Measurements from ENCODE around the gene ADAM10.

Gene ADAM10

DNA sequence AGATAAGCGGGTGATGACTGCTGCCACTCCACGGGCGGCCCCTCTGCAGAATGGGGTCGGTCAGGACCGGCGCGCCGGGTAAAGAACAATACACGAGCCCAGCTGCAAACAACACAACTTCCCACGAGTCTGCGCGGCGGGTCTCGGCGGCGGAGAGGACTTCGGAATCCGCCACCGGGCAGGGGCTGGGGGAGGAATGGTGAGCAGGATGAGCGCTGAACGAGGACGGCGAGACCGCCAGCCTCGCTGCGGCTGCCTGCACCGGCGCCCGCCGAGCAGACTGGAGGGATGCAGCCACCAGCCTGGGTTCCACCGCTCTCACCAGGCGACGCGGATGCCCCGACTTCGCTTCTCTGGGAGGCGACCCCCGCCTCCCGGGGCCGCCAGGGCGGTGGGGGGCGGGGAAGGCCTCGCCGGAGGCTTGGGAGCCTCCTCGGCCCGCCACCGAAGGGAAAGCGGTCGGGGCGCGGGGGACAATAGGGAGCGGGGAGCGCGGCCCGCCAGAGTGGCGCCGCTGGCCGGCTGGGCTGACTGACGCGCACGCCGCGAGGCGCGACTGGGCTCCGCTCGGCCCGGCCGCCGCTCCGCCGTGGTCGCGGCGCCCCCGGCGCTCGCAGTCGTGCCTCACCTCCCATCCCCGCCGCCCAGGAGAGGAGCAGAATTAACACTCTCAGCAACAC is 515 bp downstream of the ADAM10 start:
- TF ChIP-seq, protein P1, sequence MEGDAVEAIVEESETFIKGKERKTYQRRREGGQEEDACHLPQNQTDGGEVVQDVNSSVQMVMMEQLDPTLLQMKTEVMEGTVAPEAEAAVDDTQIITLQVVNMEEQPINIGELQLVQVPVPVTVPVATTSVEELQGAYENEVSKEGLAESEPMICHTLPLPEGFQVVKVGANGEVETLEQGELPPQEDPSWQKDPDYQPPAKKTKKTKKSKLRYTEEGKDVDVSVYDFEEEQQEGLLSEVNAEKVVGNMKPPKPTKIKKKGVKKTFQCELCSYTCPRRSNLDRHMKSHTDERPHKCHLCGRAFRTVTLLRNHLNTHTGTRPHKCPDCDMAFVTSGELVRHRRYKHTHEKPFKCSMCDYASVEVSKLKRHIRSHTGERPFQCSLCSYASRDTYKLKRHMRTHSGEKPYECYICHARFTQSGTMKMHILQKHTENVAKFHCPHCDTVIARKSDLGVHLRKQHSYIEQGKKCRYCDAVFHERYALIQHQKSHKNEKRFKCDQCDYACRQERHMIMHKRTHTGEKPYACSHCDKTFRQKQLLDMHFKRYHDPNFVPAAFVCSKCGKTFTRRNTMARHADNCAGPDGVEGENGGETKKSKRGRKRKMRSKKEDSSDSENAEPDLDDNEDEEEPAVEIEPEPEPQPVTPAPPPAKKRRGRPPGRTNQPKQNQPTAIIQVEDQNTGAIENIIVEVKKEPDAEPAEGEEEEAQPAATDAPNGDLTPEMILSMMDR (IDR thresholded peaks at IDR 0.05), result no peak
- no peaks in the 10 kb centered on the region for H3K9me3 ChIP-seq (ENCODE audit: control insufficient read depth, low read length)
- H3K4me1 ChIP-seq, result no peaks in the 10 kb centered on the region
- peaks cover 17% of the 10 kb centered on the region for H3K79me2 ChIP-seq
- peak overlapping the region; percentile 75 for H3K4me3 ChIP-seq (ENCODE audit: low read depth, low read length)
- peak overlapping the region; percentile 83 for H3K27ac ChIP-seq
- H3K4me2 ChIP-seq (ENCODE audit: low read length), result peak overlapping the region; percentile 74
- peak overlapping the region; percentile 78 for H2AFZ ChIP-seq
- no peaks in the 10 kb centered on the region for H3K36me3 ChIP-seq (ENCODE audit: control insufficient read depth, insufficient read depth, low read length)
- no peaks in the 10 kb centered on the region for H3K27me3 ChIP-seq (ENCODE audit: control insufficient read depth, insufficient read depth, low read length)
- peak overlapping the region; percentile 37 for H3K9ac ChIP-seq

DNA sequence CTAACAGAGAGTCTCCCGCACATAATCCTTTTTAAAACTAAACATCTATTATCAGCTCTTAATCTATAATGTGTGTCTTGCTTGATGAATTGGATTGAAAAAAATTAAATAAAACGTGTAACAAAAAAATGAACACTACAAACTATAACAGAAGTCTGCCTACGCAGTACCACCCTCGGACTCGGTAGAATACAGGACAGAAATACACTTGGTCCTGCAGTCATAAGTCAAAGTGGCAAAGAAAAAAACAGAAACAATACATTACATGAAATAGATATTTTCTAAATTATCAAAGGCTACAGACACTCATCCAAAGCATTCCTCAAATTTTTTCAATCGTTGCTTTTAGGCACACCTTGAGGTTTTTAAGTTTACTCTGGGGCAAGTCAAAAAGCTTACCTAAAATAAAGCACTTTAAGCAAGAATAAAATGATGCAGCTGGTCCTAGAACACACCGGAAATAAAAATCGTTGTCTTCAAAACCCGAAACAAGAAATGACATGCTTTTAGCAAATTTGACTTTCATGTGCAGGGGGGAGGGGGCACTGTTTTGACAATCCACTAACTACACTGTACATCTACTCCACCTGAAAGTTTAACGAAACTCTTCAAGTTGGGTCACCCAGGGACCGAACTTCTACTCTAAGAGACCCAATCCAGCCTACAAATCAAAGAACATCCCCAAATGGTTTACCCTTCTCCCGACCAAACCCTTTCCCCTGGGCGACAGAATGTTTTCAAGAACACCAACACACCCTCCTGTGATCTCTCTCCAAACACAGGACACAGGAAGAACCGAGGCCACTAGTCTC is 1.3 kb downstream of the ADAM10 start:
- H3K79me2 ChIP-seq, result peaks cover 23% of the 10 kb centered on the region
- peak overlapping the region; percentile 78 for H2AFZ ChIP-seq
- peak overlapping the region; percentile 75 for H3K4me3 ChIP-seq (ENCODE audit: low read depth, low read length)
- peak overlapping the region; percentile 83 for H3K27ac ChIP-seq
- no peaks in the 10 kb centered on the region for H3K36me3 ChIP-seq (ENCODE audit: control insufficient read depth, insufficient read depth, low read length)
- TF ChIP-seq, protein P1 (IDR thresholded peaks at IDR 0.05), result no peak
- no peak overlapping the region for H3K9ac ChIP-seq
- peak overlapping the region; percentile 74 for H3K4me2 ChIP-seq (ENCODE audit: low read length)
- no peaks in the 10 kb centered on the region for H3K4me1 ChIP-seq
- no peaks in the 10 kb centered on the region for H3K27me3 ChIP-seq (ENCODE audit: control insufficient read depth, insufficient read depth, low read length)
- no peaks in the 10 kb centered on the region for H3K9me3 ChIP-seq (ENCODE audit: control insufficient read depth, low read length)

DNA sequence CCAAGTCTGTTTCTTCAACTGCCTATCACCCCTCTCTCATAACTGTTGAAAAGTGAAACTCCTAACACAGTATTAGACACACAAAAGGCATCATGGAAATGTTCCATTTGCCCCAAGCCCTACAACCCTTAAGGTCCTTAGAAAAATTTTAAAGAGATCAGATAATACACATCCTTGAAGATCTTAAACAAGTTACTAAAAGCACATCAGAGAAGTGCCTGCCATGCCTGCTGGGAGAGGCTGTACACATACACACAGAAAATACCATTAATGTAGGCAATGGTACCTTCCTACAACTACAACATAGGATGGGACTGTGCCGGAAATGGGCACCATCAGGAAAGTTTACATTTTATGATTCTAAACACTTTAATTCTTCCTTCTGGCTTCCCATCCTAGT is 3.3 kb downstream of the ADAM10 start:
- Histone ChIP-seq H3K27ac (no peak overlapping the region), H3K9me3 (ENCODE audit: control insufficient read depth, low read length) (no peaks in the 10 kb centered on the region), H3K4me1 (no peaks in the 10 kb centered on the region), H3K36me3 (ENCODE audit: control insufficient read depth, insufficient read depth, low read length) (no peaks in the 10 kb centered on the region), H2AFZ (no peak overlapping the region), H3K4me2 (ENCODE audit: low read length) (no peak overlapping the region), H3K27me3 (ENCODE audit: control insufficient read depth, insufficient read depth, low read length) (no peaks in the 10 kb centered on the region), H3K4me3 (ENCODE audit: low read depth, low read length) (no peak overlapping the region), H3K9ac (no peak overlapping the region), H3K79me2 (peaks cover 26% of the 10 kb centered on the region)
- TF ChIP-seq, protein P1 (IDR thresholded peaks at IDR 0.05), result no peak

DNA sequence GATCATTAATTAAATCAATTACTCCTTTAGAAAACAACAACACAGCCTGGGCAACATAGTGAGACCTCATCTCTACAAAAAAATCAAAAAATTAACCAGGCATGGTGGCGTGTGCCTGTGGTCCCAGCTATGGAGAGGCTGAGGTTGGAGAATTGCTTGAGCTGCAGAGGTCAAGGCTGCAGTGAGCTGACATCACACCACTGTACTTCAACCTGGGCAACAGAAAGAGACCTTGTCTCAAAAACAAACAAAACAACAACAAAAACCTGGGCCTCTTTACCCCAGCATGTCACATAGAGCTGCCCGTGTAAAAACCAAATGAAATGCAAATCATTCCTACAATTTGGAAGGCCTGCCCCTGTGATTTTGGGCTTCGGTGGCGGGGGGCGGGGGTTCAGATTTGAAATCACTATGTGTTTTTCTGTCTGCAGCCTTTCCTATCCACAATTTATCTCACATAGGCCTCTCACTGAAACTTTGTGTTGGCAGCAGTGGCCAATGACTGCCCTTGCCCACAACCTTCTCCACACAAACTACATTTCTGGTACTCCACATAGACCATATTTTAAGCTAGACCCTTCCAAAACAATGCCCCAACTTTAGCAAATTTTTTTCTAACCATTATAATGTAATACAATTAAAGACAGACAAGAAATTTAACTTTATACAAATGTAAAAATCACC is 6.5 kb downstream of the ADAM10 start:
- Histone ChIP-seq H2AFZ (no peak overlapping the region), H3K9ac (no peak overlapping the region), H3K4me2 (ENCODE audit: low read length) (no peak overlapping the region), H3K27ac (no peak overlapping the region), H3K4me3 (ENCODE audit: low read depth, low read length) (no peak overlapping the region), H3K79me2 (peaks cover 30% of the 10 kb centered on the region), H3K9me3 (ENCODE audit: control insufficient read depth, low read length) (no peaks in the 10 kb centered on the region), H3K27me3 (ENCODE audit: control insufficient read depth, insufficient read depth, low read length) (no peaks in the 10 kb centered on the region), H3K36me3 (ENCODE audit: control insufficient read depth, insufficient read depth, low read length) (no peaks in the 10 kb centered on the region), H3K4me1 (no peaks in the 10 kb centered on the region)
- TF ChIP-seq, protein P1 (IDR thresholded peaks at IDR 0.05), result no peak

All from parathyroid adenoma (tissue), 2 donors.